K562 treated with DMSO at 1 percent for 24 hours (cell line): Measurements from ENCODE around the gene TMEM106B. TPM values are rescaled to one million over a fixed set of nuclear protein-coding genes. Genes with fewer than 3 reads are reported as not detected.

ENCODE experiments used
- total RNA-seq: library from RNA; unstranded; fragments of 300-600 nt; gene quantifications from 2 replicates; pipeline ENCODE4 v1.2.3, GENCODE V29; 2022; ENCODE audit warnings: low read depth; ENCODE audit not compliant: insufficient read depth

TMEM106B gene
- 15.6 and 17.8 TPM in 2 replicates for total RNA-seq

GRCh38 chr7:12211054-12211710 lies at the start of gene TMEM106B:
TMEM106B (plus strand) TSS chr7:12211294; CDS start chr7:12214811, 3,517 bp downstream.

Other genes starting within 250 kb of the TMEM106B start
- 7.6 and 9.7 TPM in 2 replicates for gene VWDE, start 192.6 kb downstream of the TMEM106B start, total RNA-seq